GM20000 (cell line): ENCODE measurements around the gene UBL5.

ENCODE experiments used
- DNase-seq: peaks from one replicate; pipeline ENCODE4 v3.0.0; 2012; ENCODE audit warnings: low spot score
- TF ChIP-seq, protein P1 (sequence below): IDR thresholded peaks from 2 replicates; pipeline ENCODE4 v1.5.1; 2012; ENCODE audit warnings: mild to moderate bottlenecking, control low read depth; ENCODE audit errors: extremely low read depth, missing control alignments

UBL5 gene

DNA sequence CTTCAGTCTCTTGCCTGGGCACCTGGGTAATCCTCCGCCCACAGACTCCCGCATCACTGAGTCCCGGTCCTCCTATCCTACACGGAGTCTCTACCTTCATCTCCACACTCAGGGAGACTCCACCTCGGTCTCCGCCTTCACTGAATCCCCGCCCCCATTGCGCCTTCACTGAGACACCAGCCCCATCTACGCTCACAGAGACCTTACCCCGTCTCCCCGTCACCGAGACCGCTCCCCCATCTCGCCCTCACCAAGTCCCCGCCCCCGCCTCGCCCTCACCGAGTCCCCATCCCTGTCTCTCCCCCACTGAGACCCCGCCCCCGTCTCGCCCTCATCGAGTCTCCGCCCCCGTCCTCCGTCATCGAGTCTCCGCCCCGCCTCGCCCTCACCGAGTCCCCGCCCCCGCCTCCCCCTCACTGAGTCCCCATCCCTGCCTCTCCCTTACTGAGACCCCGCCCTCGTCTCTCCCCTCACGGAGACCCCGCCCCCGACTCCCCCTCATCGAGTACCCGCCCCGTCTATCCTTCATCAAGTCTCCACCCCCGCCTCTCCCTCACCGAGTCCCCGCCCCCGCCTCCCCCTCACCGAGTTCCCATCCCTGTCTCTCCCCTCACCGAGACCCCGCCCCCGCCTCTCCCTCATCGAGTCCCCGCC is 36.0 kb upstream of the UBL5 start:
- DNase-seq, result peak; percentile 88
- TF ChIP-seq, protein P1, sequence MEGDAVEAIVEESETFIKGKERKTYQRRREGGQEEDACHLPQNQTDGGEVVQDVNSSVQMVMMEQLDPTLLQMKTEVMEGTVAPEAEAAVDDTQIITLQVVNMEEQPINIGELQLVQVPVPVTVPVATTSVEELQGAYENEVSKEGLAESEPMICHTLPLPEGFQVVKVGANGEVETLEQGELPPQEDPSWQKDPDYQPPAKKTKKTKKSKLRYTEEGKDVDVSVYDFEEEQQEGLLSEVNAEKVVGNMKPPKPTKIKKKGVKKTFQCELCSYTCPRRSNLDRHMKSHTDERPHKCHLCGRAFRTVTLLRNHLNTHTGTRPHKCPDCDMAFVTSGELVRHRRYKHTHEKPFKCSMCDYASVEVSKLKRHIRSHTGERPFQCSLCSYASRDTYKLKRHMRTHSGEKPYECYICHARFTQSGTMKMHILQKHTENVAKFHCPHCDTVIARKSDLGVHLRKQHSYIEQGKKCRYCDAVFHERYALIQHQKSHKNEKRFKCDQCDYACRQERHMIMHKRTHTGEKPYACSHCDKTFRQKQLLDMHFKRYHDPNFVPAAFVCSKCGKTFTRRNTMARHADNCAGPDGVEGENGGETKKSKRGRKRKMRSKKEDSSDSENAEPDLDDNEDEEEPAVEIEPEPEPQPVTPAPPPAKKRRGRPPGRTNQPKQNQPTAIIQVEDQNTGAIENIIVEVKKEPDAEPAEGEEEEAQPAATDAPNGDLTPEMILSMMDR, result no peak

DNA sequence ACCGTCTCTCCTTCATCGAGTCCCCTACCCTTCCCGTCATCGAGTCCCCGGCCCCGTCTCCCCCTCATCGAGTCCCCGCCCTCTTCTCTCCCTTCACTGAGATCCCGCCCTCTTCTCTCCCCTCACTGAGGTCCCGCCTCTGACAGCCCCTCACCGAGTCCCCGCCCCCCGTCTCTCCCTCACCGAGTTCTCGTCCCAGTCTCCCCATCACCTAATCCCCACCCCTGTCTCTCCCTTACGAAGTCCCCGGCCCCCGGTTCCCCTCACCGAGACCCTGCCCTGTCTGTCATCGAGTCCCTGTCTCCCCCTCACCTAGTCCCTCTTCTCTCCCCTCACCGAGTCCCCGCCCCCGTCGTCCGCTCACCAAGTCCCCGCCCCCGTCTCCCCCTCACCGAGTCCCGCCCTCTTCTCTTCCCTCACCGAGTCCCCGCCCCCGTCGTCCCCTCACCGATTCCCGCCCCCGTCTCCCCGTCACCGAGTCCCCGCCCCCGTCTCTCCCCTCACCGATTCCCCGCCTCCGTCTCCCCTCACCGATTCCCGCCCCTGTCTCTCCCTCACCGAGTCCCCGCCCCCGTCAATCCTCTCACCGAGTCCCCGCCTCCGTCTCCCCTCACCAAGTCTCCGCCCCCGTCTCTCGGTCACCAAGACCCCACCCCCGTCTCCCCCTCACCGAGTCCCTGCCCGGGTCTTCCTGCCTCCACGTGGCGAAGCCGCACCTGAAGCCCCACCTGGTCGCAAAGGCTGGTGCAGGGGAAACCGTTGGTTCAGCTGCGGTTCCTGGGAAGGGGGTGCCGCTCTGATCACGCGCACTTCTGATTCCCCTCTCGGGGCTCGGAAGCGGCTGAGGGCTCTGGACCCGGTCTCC is 35.3 kb upstream of the UBL5 start:
- peak; percentile 87 for DNase-seq
- TF ChIP-seq, protein P1, result no peak

DNA sequence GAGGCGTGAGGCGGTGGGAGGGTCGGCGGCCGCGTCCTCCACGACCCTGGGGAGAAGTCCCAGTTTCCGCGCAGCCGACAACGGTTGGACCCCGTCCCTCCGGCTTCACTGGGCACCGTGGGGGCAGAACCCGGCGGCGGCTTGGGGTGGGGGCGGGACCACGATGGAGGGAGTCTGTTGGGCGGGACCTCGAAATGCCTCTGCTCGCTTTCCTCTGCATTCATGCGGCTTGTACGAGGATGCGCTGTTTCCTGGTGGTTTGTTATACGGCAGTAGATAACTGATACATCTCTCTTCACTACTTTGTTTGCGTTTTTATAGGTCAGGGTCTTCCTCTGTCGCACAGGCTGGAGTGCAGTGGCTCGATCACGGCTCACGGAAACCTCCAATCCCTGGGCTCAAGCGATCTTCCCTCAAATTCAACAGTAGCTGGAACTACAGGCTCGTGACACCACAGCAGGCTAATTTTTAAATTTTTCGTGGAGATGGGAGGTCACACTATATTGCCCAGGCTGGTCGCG is 34.6 kb upstream of the UBL5 start:
- TF ChIP-seq, protein P1, result no peak
- no peak for DNase-seq

GRCh38 chr19:9796113-9796773 is 31.5 kb upstream of the UBL5 start:
- TF ChIP-seq, protein P1, result peak; percentile 85
- DNase-seq, result peak; percentile 75

DNA sequence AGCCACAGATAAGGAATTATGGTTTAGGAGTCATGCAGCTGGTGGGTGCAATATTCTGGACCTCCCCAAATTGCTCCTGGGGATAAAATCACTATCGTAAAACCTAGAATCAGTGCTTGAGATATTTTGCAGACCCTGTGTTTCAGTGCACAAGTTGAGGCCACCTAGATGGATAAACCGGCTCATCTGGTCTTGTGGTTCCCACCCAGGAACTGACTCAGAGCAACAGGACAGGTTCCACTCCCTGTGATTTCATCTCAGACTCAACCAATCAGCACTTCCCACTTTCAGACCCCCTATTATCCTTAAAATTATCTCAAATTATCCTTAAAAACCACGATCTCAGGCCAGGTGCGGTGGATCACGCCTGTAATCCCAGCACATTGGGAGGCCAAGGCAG is 29.8 kb upstream of the UBL5 start:
- TF ChIP-seq, protein P1, result no peak
- DNase-seq, result no peak

- no peak for DNase-seq
- TF ChIP-seq, protein P1, result no peak
These were observed 28.6 kb upstream of the UBL5 start for GRCh38 chr19:9799162-9799561.

DNA sequence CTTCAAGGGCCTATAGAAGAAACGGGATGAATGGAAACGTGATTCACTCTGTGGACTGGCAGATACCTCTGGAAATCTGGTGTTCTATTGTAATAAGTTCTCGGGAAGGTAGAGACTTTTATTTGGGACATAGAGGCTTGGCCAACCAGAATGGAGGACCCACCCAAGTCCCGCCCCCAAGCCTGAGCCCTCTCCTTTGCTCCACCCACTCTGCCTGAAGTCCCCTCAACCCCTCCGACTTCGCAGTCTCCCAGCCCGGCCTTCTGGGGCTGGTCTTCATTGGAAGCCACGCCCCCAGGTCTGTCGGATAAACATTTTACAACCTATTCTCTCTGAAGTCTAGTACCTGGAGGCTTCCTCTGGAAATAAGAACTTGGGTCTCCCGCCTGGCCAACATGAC is 25.7 kb upstream of the UBL5 start:
- DNase-seq, result no peak
- TF ChIP-seq, protein P1, result no peak
